Endothelial cell of umbilical vein (primary cell): ENCODE results near the gene EFCAB13.

Experiments
- CTCF ChIP-seq, 2 donors: IDR thresholded peaks; 1 replicate in 1 of 2; 2 replicates in 1 of 2; pipeline ENCODE4 v1.5.1; 2011; ENCODE audit warnings: low read length in 2 of 2, mild to moderate bottlenecking in 2 of 2, moderate library complexity in 2 of 2, control low read depth in 1 of 2, inconsistent platforms in 1 of 2, low read depth in 1 of 2; ENCODE audit not compliant: insufficient read depth in 1 of 2; ENCODE audit errors: extremely low read depth in 1 of 2
- EZH2 ChIP-seq: IDR thresholded peaks from 2 replicates; pipeline ENCODE4 v1.6.1; 2012; ENCODE audit warnings: borderline replicate concordance, low read depth, mild to moderate bottlenecking, moderate library complexity, low read length, inconsistent platforms; ENCODE audit not compliant: severe bottlenecking
- MYC ChIP-seq: IDR thresholded peaks from one replicate; pipeline ENCODE4 v1.6.1; 2011; ENCODE audit warnings: mild to moderate bottlenecking, low read depth, low read length
- POLR2A ChIP-seq: IDR thresholded peaks from 2 replicates; pipeline ENCODE4 v1.6.1; 2012; ENCODE audit warnings: low read depth, mild to moderate bottlenecking, control low read depth, low read length
- POLR2AphosphoS5 ChIP-seq: IDR thresholded peaks from 2 replicates; pipeline ENCODE4 v1.6.1; 2012; ENCODE audit warnings: low read depth, mild to moderate bottlenecking, control low read depth, low read length, moderate library complexity; ENCODE audit not compliant: insufficient read depth

DNA sequence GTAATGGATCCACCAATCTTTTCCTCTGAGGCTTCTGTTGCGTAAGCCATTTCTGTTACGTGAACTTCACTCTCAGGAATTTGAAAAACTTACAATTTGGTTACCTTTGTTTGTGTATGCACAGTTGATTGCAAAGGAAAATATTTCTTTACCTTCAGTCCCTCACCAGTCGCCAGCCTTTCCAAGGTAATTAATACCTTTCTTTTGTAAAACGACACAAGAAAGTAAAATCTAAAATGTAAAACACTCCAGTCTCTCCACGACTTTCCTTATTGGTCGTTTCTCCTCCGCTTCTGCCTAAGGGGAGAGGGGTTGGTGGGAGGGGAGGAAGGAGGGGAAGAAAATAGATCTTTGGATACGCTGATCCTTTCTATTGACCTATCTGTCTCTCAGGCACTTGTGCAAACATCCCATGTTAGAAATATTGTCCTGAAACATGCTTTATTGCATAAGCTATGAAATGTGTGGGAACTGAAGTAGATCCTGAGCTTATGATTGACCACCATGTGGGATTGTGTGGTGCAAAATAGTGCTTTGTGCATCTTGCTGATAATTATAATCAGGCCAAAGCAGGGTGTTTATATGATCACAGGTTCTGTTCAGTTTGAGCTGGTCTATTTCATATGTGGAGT, 32.4 kb upstream of the EFCAB13 start:
- TF ChIP-seq EZH2 (no peak), CTCF (IDR thresholded peaks at IDR 0.05; ENCODE audit: extremely low read depth in 1 of 2, insufficient read depth in 1 of 2, low read depth in 1 of 2, low read length in 2 of 2) (no peak), MYC (no peak), POLR2AphosphoS5 (no peak), POLR2A (no peak)
